Measurements from ENCODE around the gene IQCH.

GRCh38 chr15:67505675-67506572 is 251.3 kb downstream of the IQCH start:
- TF ChIP-seq EZH2 (IDR thresholded peaks at IDR 0.05; ENCODE audit: low read length, unreplicated experiment): no peak
- no peak for TF ChIP-seq EZH2phosphoT487 (IDR thresholded peaks at IDR 0.05; ENCODE audit: borderline replicate concordance, low read length)

Measured in PC-3 (cell line).